Right ventricle myocardium inferior (tissue), 1 donor: ENCODE data around the gene ANKRD40. TPM values are rescaled to one million over a fixed set of nuclear protein-coding genes. Genes with fewer than 3 reads are reported as not detected.
"Not testable (repeated sequence)": the region's sequence is repeated elsewhere in the genome, so short reads cannot be mapped to it uniquely, and the experiment has no call there.

Experiments used
- ATAC-seq: fragments of 200-7000 bp; cut with Tn5 transposase; one replicate; pipeline ENCODE4 v1.9.1; 2020; ENCODE audit warnings: mild to moderate bottlenecking, moderate library complexity
- DNase-seq: peaks from one replicate; pipeline ENCODE4 v3.0.0; 2021; ENCODE audit errors: missing footprints
- intact Hi-C: fragments of 100-400 bp; cut with DNase I; formaldehyde crosslinking; loops from one replicate; pipeline ENCODE4 v1.11.0; 2022
- long read RNA-seq: library from polyadenylated mRNA; unstranded; transcript quantifications from one replicate; pipeline ENCODE4 v2.0.0, GENCODE V29; 2021
- total RNA-seq: library from RNA; stranded (reverse); fragmentation: NEBNext Ultra II Directional; extraction: Animal tissue kit (Norgen Biotek cat#: 25700); gene quantifications from one replicate; pipeline ENCODE4 v1.2.1, GENCODE V29; 2021
- donor health status: DM: no; HTN: yes; CAD: no; lungs with severe emphysema.

The ANKRD40 gene, protein sequence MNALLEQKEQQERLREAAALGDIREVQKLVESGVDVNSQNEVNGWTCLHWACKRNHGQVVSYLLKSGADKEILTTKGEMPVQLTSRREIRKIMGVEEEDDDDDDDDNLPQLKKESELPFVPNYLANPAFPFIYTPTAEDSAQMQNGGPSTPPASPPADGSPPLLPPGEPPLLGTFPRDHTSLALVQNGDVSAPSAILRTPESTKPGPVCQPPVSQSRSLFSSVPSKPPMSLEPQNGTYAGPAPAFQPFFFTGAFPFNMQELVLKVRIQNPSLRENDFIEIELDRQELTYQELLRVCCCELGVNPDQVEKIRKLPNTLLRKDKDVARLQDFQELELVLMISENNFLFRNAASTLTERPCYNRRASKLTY
- 60.9 TPM for total RNA-seq
- long read RNA-seq, full-length matches to known transcripts: 28 of 36 reads
- long read RNA-seq, partial matches to known transcripts: 6 of 36 reads
- long read RNA-seq, other reads (novel, unspliced or antisense): 2 of 36 reads

- DNase-seq: peak; percentile 93
- ATAC-seq: peak; percentile 87
- intact Hi-C loops: no loop called here
Observed at GRCh38 chr17:50707289-50708049, at the start of gene ANKRD40. Gene ANKRD40 (minus strand): TSS chr17:50707914. CDS start chr17:50707654, 260 bp downstream.

GRCh38 chr17:50754521-50754920 lies 46.8 kb upstream of the ANKRD40 start:
- intact Hi-C loops: no loop called here
- ATAC-seq (no peak), DNase-seq (no peak)

- no peak for DNase-seq
- no peak for ATAC-seq
- intact Hi-C loops: no loop called here
Observed at GRCh38 chr17:50749245-50749644, 41.5 kb upstream of the ANKRD40 start.

GRCh38 chr17:50745631-50746030 lies 37.9 kb upstream of the ANKRD40 start:
- intact Hi-C loops: no loop called here
- DNase-seq (no peak), ATAC-seq (no peak)

GRCh38 chr17:50739098-50739497 lies 31.4 kb upstream of the ANKRD40 start:
- ATAC-seq: no peak
- intact Hi-C loops: no loop called here
- no peak for DNase-seq

DNA sequence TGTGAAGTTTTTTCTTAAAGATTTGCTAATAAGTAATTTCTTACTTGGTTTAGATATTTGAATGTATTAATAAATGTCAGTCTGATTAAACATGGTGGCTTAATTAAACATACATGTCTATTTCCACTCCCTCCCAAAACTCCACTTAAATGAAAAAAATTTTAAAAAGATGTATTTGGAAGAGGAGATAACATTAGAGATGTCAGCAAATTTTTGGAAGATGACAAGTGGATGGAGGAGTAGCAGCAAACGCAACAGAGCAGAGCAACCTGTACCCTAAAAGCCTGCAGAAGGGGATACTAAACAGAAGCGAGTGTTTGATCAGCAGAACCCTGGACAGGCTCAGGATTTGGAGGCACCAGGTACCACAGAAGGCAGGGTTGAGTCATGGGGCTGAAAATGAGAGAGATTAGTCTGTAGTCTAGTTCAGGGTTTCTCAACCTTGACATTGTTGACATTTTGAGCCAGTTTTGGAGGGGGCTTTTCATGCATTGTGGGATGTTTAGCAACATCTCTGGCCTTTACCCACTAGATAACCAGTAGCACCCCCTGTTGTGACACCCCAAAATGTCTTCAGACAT lies 29.5 kb upstream of the ANKRD40 start:
- ATAC-seq (no peak), DNase-seq (no peak)
- intact Hi-C loops: no loop called here

GRCh38 chr17:50735287-50735686 lies 27.6 kb upstream of the ANKRD40 start:
- intact Hi-C loops: no loop called here
- DNase-seq (no peak), ATAC-seq (no peak)

DNA sequence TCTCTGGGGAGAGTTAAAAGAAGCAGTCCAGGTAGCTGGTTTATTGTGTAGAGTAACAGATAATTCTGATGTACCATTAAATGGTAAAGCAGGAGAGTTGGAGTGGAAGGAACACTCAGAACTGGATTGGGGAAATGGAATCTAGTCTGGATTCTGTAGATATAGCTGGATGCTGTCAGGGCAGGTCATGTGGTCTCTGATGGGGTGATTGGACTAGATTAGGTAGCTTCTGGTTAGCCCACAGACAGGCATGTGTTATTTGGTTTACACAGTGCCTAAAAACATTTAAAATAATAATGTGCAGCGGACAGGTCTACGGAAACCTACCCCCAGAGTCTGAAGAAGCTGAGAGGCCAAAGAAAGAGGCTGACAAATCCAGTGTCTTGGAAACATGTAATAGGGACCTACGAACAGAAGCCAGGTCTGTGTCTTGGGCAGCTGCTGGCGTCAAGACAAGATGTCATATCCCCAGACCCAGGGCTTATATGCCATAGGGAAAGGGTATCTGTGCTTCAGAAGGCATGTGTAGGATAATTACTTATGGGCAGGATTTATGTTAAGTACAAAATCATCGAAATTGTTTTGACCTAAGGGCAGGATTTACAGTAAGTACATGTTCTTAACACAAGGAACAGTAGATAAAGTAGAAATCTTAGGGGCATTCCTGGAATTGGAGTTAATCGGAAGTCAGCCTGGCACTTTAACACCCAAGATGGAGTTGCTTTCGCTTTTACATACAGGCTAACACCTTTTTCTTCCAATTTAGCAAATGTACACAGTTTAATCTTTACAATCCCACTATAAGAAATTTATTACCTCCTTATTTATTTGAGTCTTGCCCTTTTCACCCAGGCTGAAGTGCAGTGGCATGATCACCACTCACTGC lies 24.1 kb upstream of the ANKRD40 start:
- ATAC-seq: no peak
- intact Hi-C loops: no loop called here
- DNase-seq: no peak

DNA sequence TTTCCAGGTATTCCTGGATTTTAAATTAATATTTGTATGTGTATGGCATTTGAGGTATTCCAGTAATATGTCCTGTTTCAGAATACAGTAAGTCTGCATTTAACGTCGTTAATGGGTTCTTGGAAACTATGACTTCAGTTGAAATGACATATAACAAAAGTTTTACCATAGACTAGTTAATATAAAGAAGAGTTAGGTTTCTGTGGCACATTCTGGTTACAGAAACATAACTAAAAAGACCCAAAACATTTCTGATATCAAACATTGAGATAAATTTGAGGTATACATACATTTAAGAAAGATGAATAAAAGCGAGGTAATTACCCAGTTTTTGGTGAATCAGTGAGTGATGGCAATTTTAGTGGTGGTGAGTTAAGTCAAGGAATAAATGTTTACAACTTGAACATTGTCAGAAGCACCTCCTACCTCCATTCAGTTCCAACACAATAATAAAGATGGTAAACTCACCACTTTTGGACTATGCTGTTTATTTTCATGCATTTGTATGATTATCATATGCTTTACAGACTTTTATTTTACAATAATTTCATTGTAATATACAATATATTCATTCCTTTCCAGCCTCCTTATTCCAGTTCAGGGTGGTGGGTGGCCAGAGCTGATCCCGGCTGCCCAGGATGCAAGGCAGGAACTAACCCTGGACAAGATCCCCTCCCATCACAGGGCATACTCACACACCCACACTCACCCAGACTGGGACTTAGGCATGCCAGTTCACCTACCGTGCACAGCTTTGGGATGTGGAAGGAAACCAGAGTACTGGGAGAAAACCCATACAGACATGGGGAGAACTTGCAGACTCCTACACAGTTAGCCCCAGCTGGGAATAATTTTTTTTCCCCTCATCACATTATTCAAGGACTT lies 21.4 kb upstream of the ANKRD40 start:
- no peak for DNase-seq
- ATAC-seq: peak; percentile 15
- intact Hi-C loops: no loop called here

GRCh38 chr17:50728112-50728429 lies 20.4 kb upstream of the ANKRD40 start:
- DNase-seq (no peak), ATAC-seq (no peak)
- intact Hi-C loops: no loop called here

DNA sequence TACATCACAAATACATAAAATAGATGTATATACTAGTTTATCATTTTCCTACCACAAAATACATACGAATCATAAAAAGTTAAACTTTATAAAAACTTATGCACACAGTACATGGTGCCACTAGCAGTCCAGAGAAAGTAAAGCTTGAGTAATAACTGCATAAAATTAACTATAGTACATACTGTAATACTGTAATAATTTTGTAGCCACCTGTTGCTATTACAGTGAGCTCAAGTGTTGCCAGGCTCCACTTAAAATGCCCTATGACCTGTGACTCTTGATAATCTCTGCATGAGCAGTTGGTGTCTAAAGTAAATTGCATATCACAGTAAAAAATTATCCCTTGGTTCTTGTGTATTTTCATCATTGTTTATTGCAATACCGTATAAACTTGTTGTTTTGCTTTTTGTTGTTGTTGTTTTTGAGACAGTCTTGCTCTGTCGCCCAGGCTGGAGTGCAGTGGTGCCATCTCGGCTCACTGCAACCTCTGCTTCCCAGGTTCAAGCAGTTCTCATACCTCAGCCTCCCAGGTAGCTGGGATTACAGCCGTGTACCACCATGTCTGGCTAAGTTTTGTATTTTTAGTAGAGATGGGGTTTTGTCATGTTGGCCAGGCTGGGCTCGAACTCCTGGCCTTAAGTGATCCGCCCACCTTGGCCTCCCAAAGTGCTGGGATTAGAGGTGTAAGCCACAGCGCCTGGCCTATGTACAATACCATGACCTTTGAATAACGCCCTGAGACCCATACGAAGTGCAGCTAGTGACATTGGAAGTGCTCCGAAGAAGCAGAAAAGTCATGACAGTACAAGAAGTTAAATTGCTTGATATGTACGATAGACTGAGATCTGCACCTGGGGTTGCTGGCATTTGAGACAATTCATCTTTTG lies 18.3 kb upstream of the ANKRD40 start:
- intact Hi-C loops: no loop called here
- DNase-seq (no peak), ATAC-seq (no peak)

DNA sequence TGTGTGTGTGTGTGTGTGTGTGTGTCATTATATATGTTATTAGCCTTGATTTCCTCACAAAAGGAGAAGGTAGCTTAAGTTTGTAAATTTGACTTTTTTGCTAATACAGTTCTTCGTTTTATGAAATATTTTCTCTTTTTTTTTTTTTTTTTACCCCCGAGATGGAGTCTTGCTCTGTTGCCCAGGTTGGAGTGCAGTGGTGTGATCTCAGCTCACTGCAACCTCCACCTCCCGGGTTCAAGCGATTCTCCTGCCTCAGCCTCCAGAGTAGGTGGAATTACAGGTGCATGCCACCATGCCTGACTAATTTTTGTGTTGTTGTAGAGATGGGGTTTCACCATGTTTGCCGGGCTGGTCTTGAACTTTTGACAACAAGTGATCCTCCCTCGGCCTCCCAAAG lies 16.9 kb upstream of the ANKRD40 start:
- intact Hi-C loops, ATAC-seq, DNase-seq: not testable (repeated sequence)

DNA sequence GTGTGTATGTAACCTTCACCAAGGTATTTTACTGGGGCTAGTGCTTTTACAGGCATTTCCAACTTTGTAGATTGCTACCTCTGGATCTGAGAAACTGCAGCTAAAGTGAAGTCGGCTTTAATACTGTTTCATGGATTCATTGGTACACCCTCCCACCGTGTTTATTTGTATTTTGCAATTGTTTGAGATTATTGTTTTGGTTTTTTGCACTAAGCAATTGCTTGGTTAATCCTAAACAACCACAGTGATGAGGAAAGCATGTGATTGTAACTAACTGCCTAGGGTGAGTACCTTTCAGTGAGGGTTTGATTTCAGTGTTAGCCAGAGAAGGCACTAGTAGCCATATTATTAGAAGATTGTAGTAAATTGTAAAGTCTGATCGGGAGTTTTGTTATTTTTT lies 15.0 kb upstream of the ANKRD40 start:
- no peak for DNase-seq
- intact Hi-C loops: no loop called here
- no peak for ATAC-seq

DNA sequence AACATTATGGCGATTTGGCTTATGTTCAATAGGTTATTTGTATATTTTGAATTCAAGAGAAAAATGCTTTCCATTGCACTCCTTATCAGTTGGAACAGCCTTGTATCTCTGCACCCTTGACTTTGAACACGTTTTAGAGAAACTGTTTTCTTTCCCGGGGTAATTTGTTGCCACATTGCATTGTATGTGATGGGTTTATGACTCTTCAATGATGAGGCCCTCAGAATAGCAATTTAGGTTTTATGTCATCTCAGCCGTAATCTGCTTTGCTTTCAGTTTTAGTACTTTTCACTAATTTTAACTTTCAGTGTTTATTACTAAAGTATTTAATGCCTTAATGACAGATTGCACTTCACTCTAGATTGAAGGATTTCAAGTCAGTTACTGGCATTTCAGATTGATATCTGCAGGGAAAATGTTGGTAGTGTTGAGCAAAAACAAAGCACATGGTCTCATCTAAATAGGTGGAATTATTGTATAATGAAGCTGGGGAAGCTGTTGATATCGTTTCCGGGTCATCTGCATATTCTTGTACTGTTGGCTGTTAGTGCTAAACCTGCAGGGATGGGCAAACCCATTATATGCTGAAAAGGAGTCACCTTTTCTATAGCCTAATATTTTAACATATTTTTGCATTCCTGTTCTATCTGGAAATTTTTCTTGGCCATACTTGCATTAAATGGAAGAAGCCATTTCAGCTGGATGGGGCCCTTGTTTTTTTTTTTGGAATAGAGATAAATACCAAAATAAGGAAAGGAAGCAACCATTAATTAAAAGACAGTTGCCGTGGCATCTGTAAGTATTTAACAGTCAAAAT lies 13.7 kb upstream of the ANKRD40 start:
- no peak for ATAC-seq
- intact Hi-C loops: no loop called here
- DNase-seq: no peak

GRCh38 chr17:50719924-50720794 lies 12.4 kb upstream of the ANKRD40 start:
- intact Hi-C loops: loop anchor here (10.0 kb wide), 1 partner anchor 435 kb away; the partner anchor contains the start of gene NME1
- ATAC-seq (no peak), DNase-seq (no peak)
